Suprapubic skin (tissue), 2 donors: ENCODE measurements around the gene CLMP.

Experiments
- EP300 ChIP-seq: sonication (generic); formaldehyde crosslinking; IDR thresholded peaks from one replicate; pipeline ENCODE4 v1.6.1; 2017; ENCODE audit warnings: antibody characterized with exemption
- POLR2A ChIP-seq, 2 donors: fragments of 450-650 bp; IDR thresholded peaks; one replicate each; pipeline ENCODE4 v1.6.1; 2017; ENCODE audit warnings: antibody characterized with exemption in 2 of 2, mild to moderate bottlenecking in 2 of 2, moderate library complexity in 2 of 2

DNA sequence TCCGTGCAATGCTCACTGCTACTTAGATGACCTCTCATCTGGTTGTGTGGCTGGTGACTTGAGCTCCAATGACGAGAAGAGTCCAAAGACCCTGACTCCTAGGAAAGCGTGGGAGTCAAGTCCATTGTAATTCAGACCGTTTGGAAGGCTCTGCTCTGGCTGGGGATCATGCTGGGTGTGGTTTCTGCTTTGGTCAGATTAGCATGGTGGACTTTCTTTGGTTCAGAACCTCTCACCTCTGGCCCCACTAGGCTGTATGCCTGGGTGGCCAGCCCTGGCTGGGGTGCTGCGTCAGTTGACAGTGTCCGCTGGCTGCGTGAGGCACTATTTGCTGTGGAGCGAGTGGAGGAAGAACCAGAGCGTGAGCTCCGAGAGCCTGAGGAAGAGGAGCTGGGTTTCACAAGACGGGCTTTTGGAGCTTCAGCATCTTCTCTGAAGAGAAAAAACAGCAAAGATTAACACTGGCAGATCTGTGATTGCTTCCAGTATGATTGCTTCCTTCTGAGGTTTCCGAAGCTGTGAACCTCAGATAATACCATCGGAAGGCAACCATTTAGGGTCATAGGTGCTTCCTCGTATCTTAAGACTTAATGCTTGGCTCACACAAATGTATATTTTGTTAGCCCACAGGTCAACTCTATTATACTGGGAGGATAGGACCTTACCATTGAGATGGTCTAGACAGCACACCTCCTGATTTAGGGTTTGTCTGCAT lies 121.5 kb downstream of the CLMP start:
- TF ChIP-seq EP300 (no peak), POLR2A (IDR thresholded peaks at IDR 0.05) (no peak)
